Body of pancreas (tissue), 4 donors: ENCODE results near the gene CFAP43.

Source experiments
- CTCF ChIP-seq, 7 experiments: fragments of 450-650 bp in 4 of 7; fragments of 200-600 bp in 3 of 7; sonication (generic) in 3 of 7; IDR thresholded peaks; one replicate each; pipeline ENCODE4 v1.5.1; 2016 to 2019; ENCODE audit warnings: antibody characterized with exemption in 7 of 7
- POLR2A ChIP-seq, 3 donors: fragments of 450-650 bp; IDR thresholded peaks; one replicate each; pipeline ENCODE4 v1.6.1; 2016; ENCODE audit warnings: antibody characterized with exemption in 3 of 3, mild to moderate bottlenecking in 2 of 3

- TF ChIP-seq POLR2A (IDR thresholded peaks at IDR 0.05), result no peak
- TF ChIP-seq CTCF (IDR thresholded peaks at IDR 0.05), result no peak
These were observed 15.5 kb downstream of the CFAP43 start for GRCh38 chr10:104216631-104217030.
